HepG2 (cell line): ENCODE data around the gene ACAA2. TPM values are rescaled to one million over a fixed set of nuclear protein-coding genes. Genes with fewer than 3 reads are reported as not detected.

Experiments used
- EP300 ChIP-seq, 3 experiments: sonication (generic) in 1 of 3; formaldehyde crosslinking in 1 of 3; IDR thresholded peaks; 2 replicates each; pipeline versions ENCODE4 v1.5.1 to v1.6.1; 2011 to 2020; ENCODE audit warnings: low read depth in 2 of 3, low read length in 2 of 3, borderline replicate concordance in 1 of 3, improper control_type of control experiment in 1 of 3, mild to moderate bottlenecking in 1 of 3, missing genetic modification reagents in 1 of 3, moderate library complexity in 1 of 3
- FIP1L1 ChIP-seq: fragments of 200-400 bp; formaldehyde crosslinking; IDR thresholded peaks from 2 replicates; pipeline ENCODE4 v1.6.1; 2018; ENCODE audit warnings: low read depth, mild to moderate bottlenecking, low read length, moderate library complexity, borderline replicate concordance; ENCODE audit not compliant: insufficient read depth
- FOXC1 ChIP-seq: sonication (generic); formaldehyde crosslinking; IDR thresholded peaks from 2 replicates; pipeline ENCODE4 v1.8.0; 2022; ENCODE audit warnings: mild to moderate bottlenecking, missing genetic modification reagents, borderline replicate concordance
- MAF1 ChIP-seq: sonication (generic); formaldehyde crosslinking; IDR thresholded peaks from 2 replicates; pipeline ENCODE4 v1.5.0; 2020; ENCODE audit warnings: missing genetic modification reagents, borderline replicate concordance
- MATR3 ChIP-seq: sonication (generic); formaldehyde crosslinking; IDR thresholded peaks from 2 replicates; pipeline ENCODE4 v1.4.0; 2020; ENCODE audit warnings: missing genetic modification reagents
- NAIF1 ChIP-seq: sonication (generic); formaldehyde crosslinking; IDR thresholded peaks from 2 replicates; pipeline ENCODE4 v1.5.0; 2020; ENCODE audit warnings: mild to moderate bottlenecking, missing genetic modification reagents, borderline replicate concordance
- NCOA1 ChIP-seq: sonication (generic); formaldehyde crosslinking; IDR thresholded peaks from 2 replicates; pipeline ENCODE4 v1.9.0; 2021; ENCODE audit warnings: missing genetic modification reagents
- NCOA5 ChIP-seq: sonication (generic); formaldehyde crosslinking; IDR thresholded peaks from 2 replicates; pipeline ENCODE4 v1.4.0; 2020; ENCODE audit warnings: missing genetic modification reagents
- NR2F1 ChIP-seq, 2 experiments: fragments of 450-650 bp in 1 of 2; formaldehyde crosslinking in 1 of 2; IDR thresholded peaks; 2 replicates each; pipeline versions ENCODE4 v1.5.0 to v1.6.1; 2016 to 2020; ENCODE audit warnings: mild to moderate bottlenecking in 1 of 2, missing compliant biosample characterization in 1 of 2, missing genetic modification reagents in 1 of 2, moderate library complexity in 1 of 2
- U2AF1 ChIP-seq: fragments of 200-400 bp; formaldehyde crosslinking; optimal IDR thresholded peaks from 2 replicates; pipeline ENCODE3; 2017; ENCODE audit warnings: mild to moderate bottlenecking, low read depth, low read length
- WIZ ChIP-seq: sonication (generic); formaldehyde crosslinking; IDR thresholded peaks from 2 replicates; pipeline ENCODE4 v1.5.1; 2020; ENCODE audit warnings: mild to moderate bottlenecking, missing genetic modification reagents
- ZIK1 ChIP-seq: sonication (generic); formaldehyde crosslinking; IDR thresholded peaks from 2 replicates; pipeline ENCODE4 v1.5.0; 2020; ENCODE audit warnings: mild to moderate bottlenecking, low read depth, missing genetic modification reagents, borderline replicate concordance
- ZNF331 ChIP-seq: sonication (generic); formaldehyde crosslinking; IDR thresholded peaks from 2 replicates; pipeline ENCODE4 v1.4.0; 2020; ENCODE audit warnings: missing genetic modification reagents
- ZNF562 ChIP-seq: sonication (generic); formaldehyde crosslinking; IDR thresholded peaks from 2 replicates; pipeline ENCODE4 v1.8.0; 2022; ENCODE audit warnings: missing genetic modification reagents, borderline replicate concordance
- ZNF891 ChIP-seq: sonication (generic); formaldehyde crosslinking; IDR thresholded peaks from 2 replicates; pipeline ENCODE4 v1.5.0; 2020; ENCODE audit warnings: mild to moderate bottlenecking, missing genetic modification reagents
- polyA plus RNA-seq, 8 experiments: library from polyadenylated mRNA; depleted of rRNA in 3 of 8; stranded (reverse) in 7 of 8; unstranded in 1 of 8; fragments of >200 nt; fragmentation: Illumina TruSeq in 4 of 8; extraction: Trizol in 4 of 8; gene quantifications; 2 replicates each; pipeline versions ENCODE4 v1.2.1 to v1.2.3, GENCODE V29; 2011 to 2016; ENCODE audit warnings: low read depth in 4 of 8, missing spikeins in 1 of 8, mixed read lengths in 1 of 8; ENCODE audit not compliant: insufficient read depth in 1 of 8
- total RNA-seq, 5 experiments: library from RNA; depleted of rRNA; stranded (reverse); fragments of >200 nt; fragmentation: Illumina TruSeq; extraction: Trizol; gene quantifications; 2 replicates each; pipeline ENCODE4 v1.2.3, GENCODE V29; 2016; ENCODE audit warnings: low read depth in 1 of 5
- TF ChIP-seq, protein P1 (sequence below), 2 experiments: sonication (generic) in 1 of 2; formaldehyde crosslinking in 1 of 2; IDR thresholded peaks; 2 replicates each; pipeline versions ENCODE4 v1.6.1 to v1.9.0; 2014 to 2022; ENCODE audit warnings: antibody characterized with exemption in 1 of 2, borderline replicate concordance in 1 of 2, inconsistent platforms in 1 of 2, low read depth in 1 of 2, missing genetic modification reagents in 1 of 2
- TF ChIP-seq, protein P2 (sequence below): sonication (generic); formaldehyde crosslinking; IDR thresholded peaks from 2 replicates; pipeline ENCODE4 v1.8.1; 2023; ENCODE audit warnings: missing genetic modification reagents, mild to moderate bottlenecking, borderline replicate concordance
- TF ChIP-seq, protein P3 (sequence below): sonication (generic); formaldehyde crosslinking; IDR thresholded peaks from 2 replicates; pipeline ENCODE4 v1.4.0; 2020; ENCODE audit warnings: missing genetic modification reagents, borderline replicate concordance
- TF ChIP-seq, protein P4 (sequence below): sonication (generic); formaldehyde crosslinking; IDR thresholded peaks from 2 replicates; pipeline ENCODE4 v1.8.0; 2022; ENCODE audit warnings: missing genetic modification reagents, low read depth, mild to moderate bottlenecking, borderline replicate concordance

Gene ACAA2
- total and polyA plus RNA-seq, 2 of the 13 experiments (the other 11 are each of a cell fraction or from before 2014, with no cell fraction given) = 51.6 to 182 TPM

DNA sequence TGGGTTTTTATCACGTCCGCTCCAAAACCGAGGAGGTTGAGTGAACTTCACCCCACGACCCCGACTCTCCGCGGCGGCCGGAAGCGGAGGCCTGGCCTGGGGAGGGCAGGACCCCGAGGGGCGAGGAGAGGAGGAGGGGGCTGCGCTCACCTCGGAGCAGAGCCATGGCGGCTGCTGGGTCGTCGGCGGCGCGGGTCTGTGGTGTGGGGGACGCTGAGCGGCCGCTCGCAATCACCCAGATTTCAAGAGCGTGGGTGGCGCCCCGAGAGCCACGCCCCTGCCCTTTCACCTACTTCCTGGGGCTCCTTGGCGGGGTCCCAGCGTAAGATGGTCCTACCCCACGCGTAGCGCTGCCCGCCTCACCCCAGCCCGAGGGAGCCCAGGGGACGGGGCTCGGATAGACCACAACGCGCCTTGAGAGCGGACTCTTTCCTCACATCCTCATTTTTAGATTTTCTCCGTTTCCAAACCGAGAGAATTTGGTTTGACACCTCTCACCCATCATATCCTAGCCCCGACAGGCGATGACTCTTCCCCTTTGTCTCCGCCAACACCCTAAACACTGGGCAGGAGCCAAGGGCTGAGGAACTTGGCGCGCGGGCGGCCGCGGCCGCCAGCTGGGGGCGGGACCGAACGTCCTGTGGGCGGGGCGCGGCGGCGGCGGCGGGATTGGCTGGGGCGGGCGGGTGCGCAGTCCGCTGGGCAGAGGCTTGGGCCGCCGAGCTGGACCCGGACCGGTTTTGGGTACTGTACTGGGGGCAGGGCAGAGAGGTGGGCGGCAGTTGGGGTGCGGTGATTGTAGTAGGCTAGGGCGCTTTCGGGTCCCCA lies at the start of gene ACAA2 (continued):
- peak; percentile 42; the same call in 1 of the 2 replicates for TF ChIP-seq FOXC1 (CRISPR knock-in tag)
- no peak for TF ChIP-seq ZNF562 (CRISPR knock-in tag)
- TF ChIP-seq NCOA5 = no peak
- no peak for TF ChIP-seq FIP1L1
- TF ChIP-seq ZIK1 (CRISPR knock-in tag) = 0 out of 2 replicates have a peak, but pooled peaks have one; percentile 21
- TF ChIP-seq, protein P1, sequence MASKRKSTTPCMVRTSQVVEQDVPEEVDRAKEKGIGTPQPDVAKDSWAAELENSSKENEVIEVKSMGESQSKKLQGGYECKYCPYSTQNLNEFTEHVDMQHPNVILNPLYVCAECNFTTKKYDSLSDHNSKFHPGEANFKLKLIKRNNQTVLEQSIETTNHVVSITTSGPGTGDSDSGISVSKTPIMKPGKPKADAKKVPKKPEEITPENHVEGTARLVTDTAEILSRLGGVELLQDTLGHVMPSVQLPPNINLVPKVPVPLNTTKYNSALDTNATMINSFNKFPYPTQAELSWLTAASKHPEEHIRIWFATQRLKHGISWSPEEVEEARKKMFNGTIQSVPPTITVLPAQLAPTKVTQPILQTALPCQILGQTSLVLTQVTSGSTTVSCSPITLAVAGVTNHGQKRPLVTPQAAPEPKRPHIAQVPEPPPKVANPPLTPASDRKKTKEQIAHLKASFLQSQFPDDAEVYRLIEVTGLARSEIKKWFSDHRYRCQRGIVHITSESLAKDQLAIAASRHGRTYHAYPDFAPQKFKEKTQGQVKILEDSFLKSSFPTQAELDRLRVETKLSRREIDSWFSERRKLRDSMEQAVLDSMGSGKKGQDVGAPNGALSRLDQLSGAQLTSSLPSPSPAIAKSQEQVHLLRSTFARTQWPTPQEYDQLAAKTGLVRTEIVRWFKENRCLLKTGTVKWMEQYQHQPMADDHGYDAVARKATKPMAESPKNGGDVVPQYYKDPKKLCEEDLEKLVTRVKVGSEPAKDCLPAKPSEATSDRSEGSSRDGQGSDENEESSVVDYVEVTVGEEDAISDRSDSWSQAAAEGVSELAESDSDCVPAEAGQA (IDR thresholded peaks at IDR 0.05; ENCODE audit: low read depth) = no peak
- TF ChIP-seq, protein P1 (CRISPR knock-in tag; IDR thresholded peaks at IDR 0.05; ENCODE audit: borderline replicate concordance) = no peak
- TF ChIP-seq ZNF891 (CRISPR knock-in tag) = peak; percentile 84; the same call in 1 of the 2 replicates
- TF ChIP-seq EP300 (IDR thresholded peaks at IDR 0.05; ENCODE audit: low read depth in 2 of 2, low read length in 2 of 2) = no peak
- no peak for TF ChIP-seq EP300 (CRISPR knock-in tag; IDR thresholded peaks at IDR 0.05; ENCODE audit: borderline replicate concordance)
- TF ChIP-seq ZNF331 (CRISPR knock-in tag) = 0 out of 2 replicates have a peak, but pooled peaks have one; percentile 24
- TF ChIP-seq NCOA1 (CRISPR knock-in tag) = no peak
- TF ChIP-seq NR2F1 (CRISPR knock-in tag; IDR thresholded peaks at IDR 0.05) = 0 out of 4 replicates have a peak, but pooled peaks of 1 of the 2 experiments have one; percentile 35
- TF ChIP-seq, protein P2, sequence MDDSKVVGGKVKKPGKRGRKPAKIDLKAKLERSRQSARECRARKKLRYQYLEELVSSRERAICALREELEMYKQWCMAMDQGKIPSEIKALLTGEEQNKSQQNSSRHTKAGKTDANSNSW = no peak
- TF ChIP-seq, protein P3, sequence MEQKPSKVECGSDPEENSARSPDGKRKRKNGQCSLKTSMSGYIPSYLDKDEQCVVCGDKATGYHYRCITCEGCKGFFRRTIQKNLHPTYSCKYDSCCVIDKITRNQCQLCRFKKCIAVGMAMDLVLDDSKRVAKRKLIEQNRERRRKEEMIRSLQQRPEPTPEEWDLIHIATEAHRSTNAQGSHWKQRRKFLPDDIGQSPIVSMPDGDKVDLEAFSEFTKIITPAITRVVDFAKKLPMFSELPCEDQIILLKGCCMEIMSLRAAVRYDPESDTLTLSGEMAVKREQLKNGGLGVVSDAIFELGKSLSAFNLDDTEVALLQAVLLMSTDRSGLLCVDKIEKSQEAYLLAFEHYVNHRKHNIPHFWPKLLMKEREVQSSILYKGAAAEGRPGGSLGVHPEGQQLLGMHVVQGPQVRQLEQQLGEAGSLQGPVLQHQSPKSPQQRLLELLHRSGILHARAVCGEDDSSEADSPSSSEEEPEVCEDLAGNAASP = no peak; the same call in 1 of the 2 replicates
- TF ChIP-seq, protein P4, sequence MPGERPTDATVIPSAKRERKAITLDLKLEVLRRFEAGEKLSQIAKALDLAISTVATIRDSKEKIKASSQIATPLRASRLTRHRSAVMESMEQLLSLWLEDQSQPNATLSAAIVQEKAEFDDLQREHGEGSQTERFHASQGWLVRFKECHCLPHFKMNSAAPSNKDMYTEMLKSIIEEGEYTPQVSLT (CRISPR knock-in tag) = no peak
- TF ChIP-seq MATR3 (CRISPR knock-in tag) = no peak
- peak; percentile 58; the same call in 1 of the 2 replicates for TF ChIP-seq WIZ
- no peak for TF ChIP-seq U2AF1
- 0 out of 2 replicates have a peak, but pooled peaks have one; percentile 83 for TF ChIP-seq MAF1 (CRISPR knock-in tag)
- peak; percentile 43 for TF ChIP-seq NAIF1
